B cell (primary cell): ENCODE results near the gene CDHR2. TPM values are rescaled to one million over a fixed set of nuclear protein-coding genes. Genes with fewer than 3 reads are reported as not detected.

Experiments
- ATAC-seq: fragments of 200-7000 bp; cut with Tn5 transposase; one replicate; pipeline ENCODE4 v1.10.0; 2021; ENCODE audit warnings: low read depth, mild to moderate bottlenecking, moderate number of reproducible peaks, moderate library complexity
- CTCF ChIA-PET: fragments of 350-600 bp; sonication (Branson Sonifier 250); formaldehyde crosslinking; loops from one replicate; lab custom pipeline; 2021; ENCODE audit warnings: antibody characterized with exemption, inconsistent platforms; lab: Charles Lee
- POLR2A ChIA-PET: fragments of 350-600 bp; sonication (Branson Sonifier 250); formaldehyde crosslinking; loops from one replicate; lab custom pipeline; 2021; ENCODE audit warnings: antibody characterized with exemption; lab: Charles Lee
- DNase-seq: peaks from one replicate; pipeline ENCODE4 v3.0.0; 2013
- H2AFZ ChIP-seq: 2 replicates; pipeline ENCODE4 v1.6.1; 2012; ENCODE audit warnings: mild to moderate bottlenecking, low read depth, low read length; ENCODE audit not compliant: insufficient read depth, poor library complexity, severe bottlenecking
- H3K27ac ChIP-seq, 2 donors: 1 replicate in 1 of 2; 2 replicates in 1 of 2; pipeline ENCODE4 v1.5.1; 2012 to 2013; ENCODE audit warnings: low read length in 2 of 2, mild to moderate bottlenecking in 2 of 2, moderate library complexity in 1 of 2
- H3K27me3 ChIP-seq, 4 experiments: fragments of 200-600 bp in 1 of 4; sonication (generic) in 1 of 4; replicated peaks in 1 of 4; 1 replicate in 2 of 4; 2 replicates in 2 of 4; pipeline versions ENCODE4 v1.6.1 to v1.7.0; 2013 to 2016; ENCODE audit warnings: low read length in 3 of 4, mild to moderate bottlenecking in 2 of 4, mixed read lengths in 1 of 4, moderate library complexity in 1 of 4; ENCODE audit not compliant: insufficient read depth in 4 of 4, control insufficient read depth in 3 of 4; ENCODE audit errors: control extremely low read depth in 1 of 4
- H3K36me3 ChIP-seq, 2 experiments: replicated peaks in 1 of 2; 1 replicate in 1 of 2; 2 replicates in 1 of 2; pipeline versions ENCODE4 v1.6.1 to v1.7.1; 2013; ENCODE audit warnings: low read length in 1 of 2; ENCODE audit not compliant: insufficient read depth in 2 of 2, control insufficient read depth in 1 of 2; ENCODE audit errors: control extremely low read depth in 1 of 2, extremely low read depth in 1 of 2
- H3K4me1 ChIP-seq, 2 donors: fragments of 200-600 bp in 1 of 2; sonication (generic) in 1 of 2; 1 replicate in 1 of 2; 2 replicates in 1 of 2; pipeline versions ENCODE4 v1.5.1 to v1.6.1; 2013 to 2017; ENCODE audit warnings: low read length in 2 of 2; ENCODE audit not compliant: control insufficient read depth in 2 of 2, insufficient read depth in 2 of 2
- H3K4me2 ChIP-seq: replicated peaks from 2 replicates; pipeline ENCODE3; 2012; ENCODE audit warnings: mild to moderate bottlenecking, low read depth, low read length; ENCODE audit not compliant: poor library complexity, severe bottlenecking
- H3K4me3 ChIP-seq, 5 experiments: fragments of 200-600 bp in 1 of 5; sonication (generic) in 1 of 5; 1 replicate in 3 of 5; 2 replicates in 2 of 5; pipeline versions ENCODE4 v1.5.1 to v1.7.0; 2011 to 2016; ENCODE audit warnings: low read length in 4 of 5, mild to moderate bottlenecking in 4 of 5, low read depth in 2 of 5, control low read depth in 1 of 5, moderate library complexity in 1 of 5; ENCODE audit not compliant: insufficient read depth in 1 of 5; ENCODE audit errors: control extremely low read depth in 1 of 5, extremely low read depth in 1 of 5
- H3K79me2 ChIP-seq: fragments of 200-600 bp; sonication (generic); one replicate; pipeline ENCODE4 v1.6.0; 2016; ENCODE audit warnings: low read length; ENCODE audit not compliant: control insufficient read depth, insufficient read depth
- H3K9ac ChIP-seq: fragments of 200-600 bp; sonication (generic); 2 replicates; pipeline ENCODE4 v1.6.1; 2017; ENCODE audit warnings: mild to moderate bottlenecking, low read length, moderate library complexity
- H3K9me3 ChIP-seq, 3 donors: one replicate each; pipeline versions ENCODE4 v1.6.1 to v1.7.1; 2013; ENCODE audit warnings: low read length in 2 of 3; ENCODE audit not compliant: control insufficient read depth in 2 of 3, insufficient read depth in 1 of 3; ENCODE audit errors: control extremely low read depth in 1 of 3
- H4K20me1 ChIP-seq: 2 replicates; pipeline ENCODE4 v1.6.0; 2012; ENCODE audit warnings: mild to moderate bottlenecking, low read length; ENCODE audit not compliant: insufficient read depth, control insufficient read depth, poor library complexity, severe bottlenecking
- H3K27ac Mint-ChIP-seq: one replicate; pipeline ENCODE4 v1.8.0; 2021; ENCODE audit warnings: mixed read lengths
- H3K27me3 Mint-ChIP-seq: one replicate; pipeline ENCODE4 v1.8.0; 2021; ENCODE audit warnings: mixed read lengths
- H3K4me1 Mint-ChIP-seq: one replicate; pipeline ENCODE4 v1.8.0; 2021; ENCODE audit warnings: mixed read lengths
- H3K4me3 Mint-ChIP-seq: one replicate; pipeline ENCODE4 v1.8.0; 2021; ENCODE audit warnings: mixed read lengths
- H3K9me3 Mint-ChIP-seq: one replicate; pipeline ENCODE4 v1.8.0; 2022; ENCODE audit warnings: mixed read lengths; ENCODE audit not compliant: insufficient read depth
- CTCF ChIP-seq: fragments of 200-600 bp; IDR thresholded peaks from one replicate; pipeline ENCODE4 v1.8.0; 2022; ENCODE audit warnings: antibody characterized with exemption, mild to moderate bottlenecking
- EZH2 ChIP-seq: IDR thresholded peaks from 2 replicates; pipeline ENCODE4 v1.6.1; 2012; ENCODE audit warnings: borderline replicate concordance, low read depth, mild to moderate bottlenecking, moderate library complexity, low read length; ENCODE audit not compliant: insufficient read depth, poor library complexity, severe bottlenecking
- WGBS: methylation state at CpG from one replicate; pipeline ENCODE4 v1.1.5; 2013; ENCODE audit warnings: missing lambda C conversion rate; ENCODE audit not compliant: insufficient coverage; 5-methylcytosine and 5-hydroxymethylcytosine counted together
- intact Hi-C: fragments of 100-400 bp; cut with micrococcal nuclease; formaldehyde crosslinking; loops from one replicate; pipeline ENCODE4 v1.10.0; 2022
- polyA plus RNA-seq: library from polyadenylated mRNA; depleted of rRNA; stranded (reverse); fragments of >200 nt; gene quantifications from 2 replicates; pipeline ENCODE4 v1.2.3, GENCODE V29; 2012
- total RNA-seq, 2 donors: library from RNA; stranded (reverse); fragments of 120-200 nt in 1 of 2; gene quantifications; 1 replicate in 1 of 2; 2 replicates in 1 of 2; pipeline versions ENCODE4 v1.2.3 to v1.2.4, GENCODE V29; 2013 to 2022

The CDHR2 gene
- total and polyA plus RNA-seq, 2 donors (not counting 1 experiment from before 2014, with no cell fraction given), result 0.25 to 1.7 TPM

GRCh38 chr5:176542135-176542595 lies 7.0 kb upstream of the CDHR2 start:
- peaks cover 36 to 43% of the 10 kb centered on the region in 2 donors for H3K4me1 ChIP-seq
- H4K20me1 ChIP-seq, result peaks cover 13% of the 10 kb centered on the region
- peak overlapping the region; percentile 6 to 79 (median 71) for H3K4me3 ChIP-seq
- ATAC-seq (no peak), DNase-seq (peak; percentile 79)
- H3K27ac ChIP-seq, result peak overlapping the region; percentile 77 to 85
- Mint-ChIP-seq H3K9me3 (no peaks in the 10 kb centered on the region), H3K4me1 (peaks cover 55% of the 10 kb centered on the region), H3K4me3 (peak overlapping the region; percentile 90), H3K27me3 (no peaks in the 10 kb centered on the region), H3K27ac (peak overlapping the region; percentile 98)
- peak overlapping the region; percentile 71 for H2AFZ ChIP-seq
- no peaks in the 10 kb centered on the region for H3K27me3 ChIP-seq
- TF ChIP-seq CTCF, result no peak
- no peak for TF ChIP-seq EZH2
- ChIA-PET POLR2A (interaction anchor here (0.6 to 2.8 kb wide), 4 partner anchors 8 to 105 kb away, joined by 4 to 8 read pairs (median 6); partner anchors contain the start of gene TSPAN17), CTCF (interaction anchor here (0.8 to 2.9 kb wide), 11 partner anchors 8 to 125 kb away, joined by 3 to 28 read pairs (median 8); partner anchors contain the start of genes CLTB, FAF2 and TSPAN17)
- intact Hi-C loops, result loop anchor here (1.0 to 5.0 kb wide), 5 partner anchors 90 to 885 kb away; partner anchors contain the start of genes CLTB, EIF4E1B, FAF2 and GRK6
- peaks cover 20% of the 10 kb centered on the region for H3K79me2 ChIP-seq
- H3K4me2 ChIP-seq, result peak overlapping the region; percentile 81
- no peaks in the 10 kb centered on the region for H3K36me3 ChIP-seq
- peaks cover 0 to 8% (median 0%) of the 10 kb centered on the region in 3 donors for H3K9me3 ChIP-seq
- H3K9ac ChIP-seq, result peak overlapping the region; percentile 66
- 23% methylated on average over 11 of the region's 16 CpGs for WGBS
